ENCODE results near the gene CASTOR1. TPM values are rescaled to one million over a fixed set of nuclear protein-coding genes. Genes with fewer than 3 reads are reported as not detected.

CASTOR1 gene
- total RNA-seq, 1 experiment from 2014 or later: 2.0 TPM

DNA sequence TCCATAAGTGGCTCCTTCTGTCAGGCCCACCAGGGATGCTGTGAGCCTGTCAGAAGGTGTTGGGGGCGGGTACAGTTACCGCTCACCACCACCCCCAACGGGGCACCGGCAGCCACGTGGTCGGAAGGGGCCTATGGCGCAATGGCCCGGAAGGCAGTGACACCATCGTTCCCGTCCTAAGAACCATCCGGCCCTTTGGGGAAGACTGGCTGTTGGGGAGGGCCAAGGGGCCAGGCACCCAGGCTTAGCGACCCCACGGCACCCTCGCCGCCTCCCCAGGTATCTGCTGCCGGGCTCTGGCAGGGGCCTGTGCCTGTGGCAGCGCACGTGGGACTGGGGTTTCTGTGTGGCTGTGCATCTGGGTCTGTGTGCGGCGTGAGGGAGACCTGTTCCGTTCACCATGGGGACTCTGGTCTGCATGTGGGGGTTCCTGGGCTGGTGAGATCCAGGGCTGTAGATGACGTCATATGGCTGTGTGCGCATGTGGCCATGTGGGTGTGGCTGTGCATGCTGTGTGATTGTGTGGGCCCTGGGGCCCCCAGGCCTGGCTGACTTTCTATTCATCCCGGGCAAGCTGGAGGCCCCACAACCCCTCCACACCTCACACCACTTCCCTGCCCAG, 23.4 kb downstream of the CASTOR1 start:
- no peak for DNase-seq (ENCODE audit: low spot score)

DNA sequence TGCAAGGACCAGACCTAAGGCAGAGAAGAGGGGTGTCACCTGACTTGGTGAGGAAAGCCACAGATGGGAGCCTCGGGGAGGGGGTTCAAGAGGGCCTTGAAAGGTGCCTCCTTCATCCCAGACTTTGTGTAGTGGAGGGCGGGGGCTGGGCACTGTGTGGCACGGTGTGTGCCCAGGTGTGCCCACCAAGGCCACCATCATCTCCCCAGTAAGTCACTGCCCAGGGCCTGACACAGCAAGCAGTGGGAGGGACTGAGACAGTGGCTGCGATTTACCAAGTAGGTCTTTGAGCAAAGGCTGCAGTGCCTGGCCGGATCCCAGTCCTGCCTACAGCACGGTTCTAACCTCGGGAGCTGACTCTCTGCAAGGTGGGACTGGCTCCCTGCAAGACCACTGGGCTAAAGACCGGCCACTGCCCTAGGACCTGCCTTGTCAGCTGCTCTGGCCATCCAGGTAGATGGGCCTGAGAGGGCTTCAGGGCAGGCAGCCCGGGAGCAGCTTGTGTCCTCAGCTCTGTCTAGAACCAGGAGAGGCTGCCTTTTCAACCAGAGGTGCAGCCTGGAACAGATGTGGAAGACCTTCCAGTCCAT, 24.1 kb downstream of the CASTOR1 start:
- DNase-seq (ENCODE audit: low spot score): no peak

DNA sequence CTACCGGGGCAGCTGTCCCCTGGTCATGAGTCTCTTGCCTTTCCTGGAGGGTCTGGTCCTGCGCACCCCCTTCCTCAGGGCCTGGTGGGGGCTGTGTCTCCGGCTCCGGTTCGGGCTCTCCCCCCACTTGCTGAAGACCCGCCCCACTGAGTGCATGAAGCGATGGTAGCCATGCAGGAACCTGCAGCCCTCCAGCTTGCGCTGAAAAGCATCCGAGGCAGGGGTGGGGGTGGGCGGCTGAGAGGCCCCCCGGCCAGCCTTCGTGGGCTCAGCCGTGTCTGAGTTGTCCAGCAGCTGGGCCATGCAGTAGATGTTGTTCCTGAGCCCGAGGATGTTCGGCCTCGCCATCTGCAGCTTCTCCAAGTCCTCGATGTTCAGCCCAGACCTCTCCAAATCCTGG, 25.4 kb downstream of the CASTOR1 start:
- no peak for DNase-seq (ENCODE audit: low spot score)

DNA sequence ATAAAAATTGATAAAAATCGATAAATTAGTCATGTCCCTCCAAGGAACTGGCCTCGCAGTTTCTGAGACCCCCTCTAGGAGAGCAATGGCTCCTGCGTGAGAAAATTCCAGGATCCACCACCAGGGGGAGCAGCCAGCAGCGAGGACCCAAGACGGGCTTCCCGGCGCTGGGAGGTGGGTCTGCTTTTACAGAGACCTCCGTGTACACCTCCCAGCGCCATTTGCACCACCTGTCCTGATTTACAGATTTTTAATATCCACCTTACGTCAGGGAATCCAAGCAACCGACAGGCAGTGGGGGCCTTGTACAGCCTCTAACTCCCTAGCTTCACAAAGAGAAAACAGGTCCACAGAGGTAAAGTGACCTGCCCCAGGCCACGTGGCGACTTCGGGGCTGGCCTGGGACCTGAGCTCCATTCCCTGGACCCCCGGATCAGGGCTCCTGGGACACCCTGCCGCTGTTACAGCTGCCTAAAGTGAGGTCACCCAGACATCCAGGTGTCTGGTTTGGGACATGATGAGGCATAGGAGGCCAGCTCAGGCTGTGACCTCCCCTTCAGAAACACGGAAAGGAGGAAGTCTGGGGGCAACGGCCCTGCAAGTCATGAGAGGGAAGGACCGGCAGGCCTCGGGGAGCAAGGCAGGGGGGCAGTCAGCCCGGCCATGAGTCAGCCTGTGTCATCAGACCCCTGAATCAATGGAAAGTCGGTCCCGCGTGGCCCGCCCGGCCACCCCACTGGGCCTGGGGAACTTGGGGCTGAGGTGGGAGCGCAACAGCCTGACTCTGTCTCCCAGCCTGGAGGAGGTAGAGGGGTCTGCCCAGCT, 26.2 kb downstream of the CASTOR1 start:
- peak; percentile 58 for DNase-seq (ENCODE audit: low spot score)

DNA sequence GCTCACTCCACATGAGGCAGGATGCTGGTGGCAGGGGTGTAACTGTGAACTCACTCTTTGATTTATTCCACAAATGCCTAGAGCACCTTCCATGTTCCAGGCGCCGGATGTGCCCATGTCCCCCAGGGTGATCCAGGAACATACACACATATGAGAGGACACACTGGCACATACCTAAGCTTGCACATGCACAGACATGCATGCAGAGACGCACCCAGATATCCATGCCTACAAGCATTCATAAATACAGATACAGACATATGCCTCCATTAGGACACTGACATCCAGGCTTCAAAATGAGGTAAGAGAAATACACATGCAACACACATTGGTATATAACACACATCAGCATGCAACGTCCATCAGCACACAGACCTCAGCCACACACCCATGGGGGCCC, 27.2 kb downstream of the CASTOR1 start:
- no peak for DNase-seq (ENCODE audit: low spot score)

GRCh38 chr22:30261134-30261533, 28.2 kb downstream of the CASTOR1 start:
- no peak for DNase-seq (ENCODE audit: low spot score)

DNA sequence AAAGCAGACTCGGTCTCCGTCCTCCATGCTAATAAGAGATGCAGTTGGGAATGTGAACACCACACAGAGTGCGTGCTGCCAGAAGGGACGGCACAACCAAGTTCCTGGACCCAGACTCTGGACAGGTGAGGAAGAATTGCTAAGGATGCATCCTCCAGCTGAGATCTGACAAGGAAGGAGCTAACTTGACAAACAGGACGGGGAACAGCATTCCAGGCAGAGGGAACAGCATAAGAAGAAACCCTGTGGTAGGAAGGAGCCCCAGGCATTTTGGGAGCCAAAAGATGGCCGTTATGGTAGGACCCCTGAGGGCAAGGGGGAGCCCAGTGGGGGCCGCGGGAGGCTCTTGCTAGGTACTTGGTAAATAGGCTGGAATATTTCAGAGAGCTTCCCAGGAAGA, 28.6 kb downstream of the CASTOR1 start:
- DNase-seq (ENCODE audit: low spot score): no peak

DNA sequence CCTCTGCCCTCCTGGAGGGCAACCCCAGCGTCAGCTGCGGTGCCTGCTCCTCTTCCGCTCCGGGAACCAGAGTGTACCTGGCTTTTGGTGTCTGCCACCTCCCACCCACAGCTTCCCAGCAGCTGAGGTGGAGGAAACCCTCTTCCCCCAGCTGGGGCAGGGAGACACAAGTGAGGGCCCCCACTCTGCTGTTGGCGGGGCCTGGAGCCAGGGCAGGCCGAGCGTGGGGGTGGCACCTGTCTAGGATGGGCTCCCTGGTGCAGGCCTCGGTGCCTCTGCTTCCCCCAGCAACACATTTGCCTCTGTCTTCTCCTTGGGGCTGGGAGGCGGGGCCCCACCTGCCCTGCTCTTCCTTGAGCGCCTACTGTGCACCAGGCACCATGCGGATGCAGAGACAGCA, 29.0 kb downstream of the CASTOR1 start:
- no peak for DNase-seq (ENCODE audit: low spot score)

- DNase-seq (ENCODE audit: low spot score): no peak
These were observed 35.0 kb downstream of the CASTOR1 start for GRCh38 chr22:30254314-30254713.

DNA sequence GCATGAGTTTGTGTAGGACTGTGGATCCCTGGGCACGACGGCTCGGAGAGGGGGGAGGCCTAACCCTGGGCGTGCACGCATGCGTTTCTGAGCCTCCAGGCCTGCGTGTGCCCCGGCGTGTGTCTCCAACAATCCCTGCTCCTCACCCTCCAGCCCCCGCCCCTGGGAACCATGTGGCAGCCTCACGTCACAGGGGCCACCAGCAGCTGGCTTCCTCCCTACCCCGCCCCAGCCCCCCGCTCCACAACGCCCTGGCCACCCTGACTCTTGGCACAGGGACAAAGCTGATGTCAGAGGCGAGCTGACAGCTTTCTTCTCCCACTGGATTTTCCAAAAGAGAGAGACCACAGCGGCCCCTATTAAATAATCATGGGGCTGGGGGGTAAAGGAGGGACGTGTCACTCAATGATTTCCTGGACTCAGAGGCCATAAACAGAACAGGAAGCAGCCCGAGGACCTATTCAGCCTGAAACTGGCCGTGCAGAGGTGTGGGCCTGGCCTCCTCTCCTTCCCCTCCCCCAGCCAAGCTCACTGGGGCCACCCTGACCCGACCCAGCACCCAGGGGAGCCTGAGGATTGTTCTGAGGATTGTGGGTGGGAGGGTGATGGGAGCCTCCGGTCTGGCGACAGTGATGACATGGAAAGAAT, 36.0 kb downstream of the CASTOR1 start:
- peak; percentile 47 for DNase-seq (ENCODE audit: low spot score)

DNA sequence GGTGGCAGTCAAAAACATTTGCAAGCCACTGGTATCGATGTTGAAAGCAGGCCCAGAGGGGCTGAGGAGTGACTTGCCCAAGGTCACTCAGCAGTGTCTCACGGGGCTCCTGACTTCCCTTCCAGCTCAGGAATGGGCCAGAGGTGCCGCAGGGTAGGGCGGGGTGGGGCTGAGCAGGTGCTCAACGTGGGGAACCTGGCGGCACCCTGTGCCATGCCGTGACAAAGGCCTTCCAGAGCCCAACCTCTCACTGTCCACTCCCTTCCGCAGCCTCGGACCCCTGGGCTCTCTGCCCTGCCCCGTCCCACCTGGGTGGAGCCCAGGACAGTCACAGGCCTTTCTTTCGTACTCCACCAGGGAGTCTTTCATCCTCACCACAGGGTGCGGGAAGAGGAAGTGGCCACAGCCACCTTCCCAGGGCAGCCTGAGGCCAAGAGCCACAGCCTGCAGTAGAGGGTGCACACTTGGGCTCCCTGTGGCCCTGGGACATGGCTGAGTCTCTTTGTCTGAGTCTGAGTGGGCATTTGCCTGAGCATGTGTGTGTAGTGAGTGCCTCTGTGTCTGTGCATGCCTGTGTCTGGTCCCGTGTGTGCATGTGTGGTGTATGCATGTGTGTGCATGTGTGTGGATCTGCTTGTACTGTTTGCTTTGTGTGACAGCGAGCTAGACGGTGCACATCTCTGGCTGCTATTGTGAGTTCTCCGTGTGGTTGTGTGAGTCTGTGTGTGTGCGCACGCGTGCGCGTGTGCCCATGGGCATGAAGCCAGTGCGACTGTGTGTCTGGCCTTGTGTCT, 36.7 kb downstream of the CASTOR1 start:
- peak; percentile 74 for DNase-seq (ENCODE audit: low spot score)

- DNase-seq (ENCODE audit: low spot score): no peak
These were observed 37.6 kb downstream of the CASTOR1 start for GRCh38 chr22:30251711-30252110.

DNA sequence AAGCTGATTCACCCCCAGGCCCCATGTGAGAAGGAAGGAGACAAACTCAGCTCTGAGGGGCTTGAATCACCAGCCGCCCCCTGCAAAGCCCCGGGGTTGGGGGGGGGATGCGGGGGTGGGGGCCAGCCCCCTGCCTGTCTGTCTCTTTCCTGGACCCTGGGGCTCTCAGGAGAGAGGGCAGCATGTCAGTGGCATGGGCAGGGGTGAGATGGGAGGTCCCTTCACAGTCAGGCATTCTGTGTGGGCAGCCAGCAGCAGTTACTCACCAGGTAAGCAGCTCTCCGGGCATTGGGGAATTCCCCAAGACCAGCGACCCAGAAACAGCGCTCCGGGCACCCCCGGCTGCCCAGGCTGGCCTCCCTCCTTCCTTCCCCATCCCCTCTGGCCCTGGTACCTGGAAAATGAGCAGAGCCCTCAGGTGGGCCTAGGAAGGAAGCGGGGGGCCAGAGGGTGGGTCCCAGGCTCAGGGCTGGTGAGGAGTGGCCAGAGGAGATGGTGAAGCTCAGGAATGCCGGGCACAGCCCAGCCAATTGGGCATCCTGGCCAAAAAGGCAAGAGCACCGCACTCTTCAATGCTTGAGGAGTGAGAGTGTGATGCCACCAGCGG, 38.5 kb downstream of the CASTOR1 start:
- DNase-seq (ENCODE audit: low spot score): peak; percentile 56

- DNase-seq (ENCODE audit: low spot score): no peak
These were observed 39.2 kb downstream of the CASTOR1 start for GRCh38 chr22:30250039-30250565.

- peak; percentile 35 for DNase-seq (ENCODE audit: low spot score)
These were observed 40.0 kb downstream of the CASTOR1 start for GRCh38 chr22:30249049-30250038.

- DNase-seq (ENCODE audit: low spot score): no peak
These were observed 40.8 kb downstream of the CASTOR1 start for GRCh38 chr22:30248484-30248883.

- no peak for DNase-seq (ENCODE audit: low spot score)
These were observed 41.3 kb downstream of the CASTOR1 start for GRCh38 chr22:30247974-30248373.

DNA sequence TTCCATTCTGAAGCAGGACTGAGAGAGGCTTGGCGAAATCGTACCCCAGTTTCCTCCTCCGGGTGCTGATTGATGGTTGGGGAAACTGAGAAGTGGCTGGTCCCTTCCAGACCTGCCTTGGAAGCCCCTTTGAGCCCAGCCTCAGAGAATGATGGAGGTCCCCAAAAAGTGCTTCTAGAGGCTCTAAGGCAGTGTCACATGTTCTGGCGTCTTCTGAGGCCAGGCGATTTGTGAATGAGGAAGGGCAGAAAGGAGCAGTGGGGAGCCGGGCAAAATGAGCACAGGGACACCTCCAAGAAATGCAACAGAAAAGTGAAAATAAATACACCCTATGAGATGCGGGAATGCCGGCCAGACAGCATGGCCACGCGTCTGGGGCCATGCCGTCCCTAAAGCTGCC, 41.7 kb downstream of the CASTOR1 start:
- DNase-seq (ENCODE audit: low spot score): no peak

DNA sequence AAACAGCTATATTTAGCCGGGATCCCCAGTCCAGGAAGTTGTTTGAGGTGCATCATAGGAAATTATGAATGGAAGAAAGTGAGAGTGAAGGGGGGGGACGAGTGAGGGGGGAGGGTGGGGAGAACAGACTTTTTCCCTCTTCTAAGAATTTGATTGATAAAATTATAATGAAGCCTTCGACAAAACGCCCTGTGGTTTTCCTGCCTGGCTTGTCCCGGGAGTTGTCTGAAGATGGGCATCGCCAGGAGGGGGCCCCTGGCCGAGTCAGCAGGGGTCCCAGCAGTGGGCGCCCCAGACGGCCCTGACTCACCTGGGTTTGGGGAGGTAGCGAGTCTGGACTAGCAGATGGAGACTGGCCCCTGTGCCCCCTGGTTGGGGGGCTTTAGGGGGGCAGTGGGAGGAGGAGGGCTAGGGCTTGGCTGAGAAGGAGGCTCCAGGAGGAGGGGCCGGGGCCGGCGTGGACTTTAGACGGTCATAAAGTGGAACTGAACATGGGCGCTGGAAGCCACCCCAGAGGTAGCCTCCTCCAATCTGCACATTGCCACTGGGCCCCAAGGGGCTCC, 42.4 kb downstream of the CASTOR1 start:
- DNase-seq (ENCODE audit: low spot score): peak; percentile 61

Data from HT-29 (cell line).